H1 (cell line): Measurements from ENCODE around the gene LY86. TPM values are rescaled to one million over a fixed set of nuclear protein-coding genes. Genes with fewer than 3 reads are reported as not detected.

Source experiments
- CTCF ChIA-PET: fragments of 300-600 bp; sonication (Branson Sonifier 250); formaldehyde crosslinking; loops from one replicate; lab custom pipeline; 2021; ENCODE audit not compliant: partially characterized antibody; lab: Charles Lee
- POLR2A ChIA-PET: fragments of 300-600 bp; sonication (Branson Sonifier 250); formaldehyde crosslinking; loops from one replicate; lab custom pipeline; 2021; ENCODE audit warnings: inconsistent platforms; ENCODE audit not compliant: partially characterized antibody; lab: Charles Lee
- DNase-seq, 2 experiments: peaks; one replicate each; pipeline versions ENCODE4 v3.0.0 to v3.0.0-alpha.2; 2010 to 2022; ENCODE audit warnings: low spot score in 2 of 2, low read depth in 1 of 2, mixed read lengths in 1 of 2
- FAIRE-seq: peaks from 2 replicates; lab custom pipeline; 2011; peaks lifted over from hg19 to GRCh38; lab: Jason Lieb, UNC
- H2AFZ ChIP-seq: 2 replicates; pipeline ENCODE4 v1.8.1; 2012; ENCODE audit warnings: low read length, inconsistent platforms
- H2AK5ac ChIP-seq: 2 replicates; pipeline ENCODE4 v1.6.1; 2013; ENCODE audit warnings: low read depth, low read length
- H2BK120ac ChIP-seq: replicated peaks from 2 replicates; pipeline ENCODE3; 2013; ENCODE audit warnings: low read depth, low read length, inconsistent platforms
- H2BK12ac ChIP-seq: 2 replicates; pipeline ENCODE4 v1.6.1; 2013; ENCODE audit warnings: low read depth, low read length
- H2BK15ac ChIP-seq: 2 replicates; pipeline ENCODE4 v1.6.1; 2013; ENCODE audit warnings: low read length
- H2BK20ac ChIP-seq: 2 replicates; pipeline ENCODE4 v1.6.1; 2013; ENCODE audit warnings: low read length
- H2BK5ac ChIP-seq: 2 replicates; pipeline ENCODE4 v1.6.1; 2013; ENCODE audit warnings: low read depth, low read length
- H3K14ac ChIP-seq: 2 replicates; pipeline ENCODE4 v1.6.1; 2013; ENCODE audit warnings: inconsistent platforms; ENCODE audit not compliant: insufficient read length
- H3K18ac ChIP-seq: 2 replicates; pipeline ENCODE4 v1.6.1; 2013; ENCODE audit warnings: low read length; ENCODE audit errors: extremely low read depth
- H3K23ac ChIP-seq: 2 replicates; pipeline ENCODE4 v1.6.1; 2013; ENCODE audit warnings: inconsistent platforms; ENCODE audit not compliant: insufficient read length
- H3K23me2 ChIP-seq: 2 replicates; pipeline ENCODE4 v1.6.1; 2013; ENCODE audit warnings: low read depth, low read length
- H3K27ac ChIP-seq: 2 replicates; pipeline ENCODE4 v1.6.1; 2011; ENCODE audit warnings: low read depth, low read length, inconsistent platforms
- H3K27me3 ChIP-seq, 4 experiments: replicated peaks in 1 of 4; 1 replicate in 1 of 4; 2 replicates in 3 of 4; pipeline versions ENCODE4 v1.6.1 to v1.8.1; 2011 to 2013; ENCODE audit warnings: low read length in 3 of 4, mild to moderate bottlenecking in 3 of 4, inconsistent platforms in 2 of 4, mixed read lengths in 2 of 4, moderate library complexity in 1 of 4; ENCODE audit not compliant: control insufficient read depth in 3 of 4, insufficient read depth in 3 of 4; ENCODE audit errors: extremely low read depth in 1 of 4
- H3K36me3 ChIP-seq, 4 experiments: 2 replicates each; pipeline versions ENCODE4 v1.6.1 to v1.8.1; 2011 to 2013; ENCODE audit warnings: mild to moderate bottlenecking in 4 of 4, low read length in 3 of 4, moderate library complexity in 2 of 4, control low read depth in 1 of 4, inconsistent platforms in 1 of 4; ENCODE audit not compliant: insufficient read depth in 4 of 4, control insufficient read depth in 2 of 4
- H3K4ac ChIP-seq: replicated peaks from 2 replicates; pipeline ENCODE3; 2013; ENCODE audit warnings: low read length, low read depth, mixed read lengths, inconsistent platforms; ENCODE audit not compliant: insufficient read length
- H3K4me1 ChIP-seq, 4 experiments: replicated peaks in 1 of 4; 1 replicate in 1 of 4; 2 replicates in 3 of 4; pipeline versions ENCODE4 v1.6.1 to v1.8.1; 2011 to 2013; ENCODE audit warnings: low read length in 3 of 4, inconsistent platforms in 2 of 4, mixed read lengths in 1 of 4; ENCODE audit not compliant: insufficient read depth in 4 of 4, control insufficient read depth in 3 of 4
- H3K4me2 ChIP-seq, 2 experiments: 2 replicates each; pipeline versions ENCODE4 v1.6.1 to v1.8.1; 2011 to 2013; ENCODE audit warnings: low read depth in 2 of 2, low read length in 2 of 2, control low read depth in 1 of 2, inconsistent platforms in 1 of 2, mild to moderate bottlenecking in 1 of 2; ENCODE audit not compliant: insufficient read depth in 1 of 2
- H3K4me3 ChIP-seq, 4 experiments: fragments of 200-600, 300-600 bp in 1 of 4; sonication (generic), shearing (Covaris generic), sonication (Bioruptor Twin) in 1 of 4; 2 replicates each; pipeline versions ENCODE4 v1.5.1 to v1.8.1; 2011 to 2016; ENCODE audit warnings: low read length in 4 of 4, low read depth in 3 of 4, control low read depth in 2 of 4, inconsistent platforms in 2 of 4, mild to moderate bottlenecking in 2 of 4, mixed read lengths in 1 of 4, moderate library complexity in 1 of 4; ENCODE audit not compliant: insufficient read depth in 2 of 4; ENCODE audit errors: extremely low read depth in 1 of 4
- H3K56ac ChIP-seq: replicated peaks from 2 replicates; pipeline ENCODE3; 2013; ENCODE audit warnings: low read depth, mild to moderate bottlenecking, mixed read lengths, low read length, inconsistent platforms; ENCODE audit not compliant: insufficient read length
- H3K79me1 ChIP-seq: 2 replicates; pipeline ENCODE4 v1.6.1; 2013; ENCODE audit warnings: low read depth, low read length, control low read depth
- H3K79me2 ChIP-seq, 2 experiments: 2 replicates each; pipeline versions ENCODE4 v1.6.1 to v1.8.1; 2012 to 2013; ENCODE audit warnings: low read length in 2 of 2, mild to moderate bottlenecking in 2 of 2, inconsistent platforms in 1 of 2; ENCODE audit not compliant: insufficient read depth in 2 of 2, control insufficient read depth in 1 of 2
- H3K9ac ChIP-seq, 4 experiments: replicated peaks in 1 of 4; 1 replicate in 1 of 4; 2 replicates in 3 of 4; pipeline versions ENCODE4 v1.6.1 to v1.8.1; 2011 to 2013; ENCODE audit warnings: low read depth in 3 of 4, low read length in 3 of 4, control low read depth in 2 of 4, mild to moderate bottlenecking in 2 of 4, moderate library complexity in 2 of 4, inconsistent platforms in 1 of 4; ENCODE audit errors: extremely low read depth in 1 of 4
- H3K9me3 ChIP-seq, 2 experiments: 2 replicates each; pipeline versions ENCODE4 v1.6.1 to v1.8.1; 2012 to 2013; ENCODE audit warnings: mild to moderate bottlenecking in 2 of 2, moderate library complexity in 2 of 2, control low read depth in 1 of 2, inconsistent platforms in 1 of 2, low read depth in 1 of 2, low read length in 1 of 2, mixed read lengths in 1 of 2; ENCODE audit not compliant: insufficient read depth in 2 of 2
- H4K20me1 ChIP-seq, 2 experiments: replicated peaks in 1 of 2; 2 replicates each; pipeline versions ENCODE3 to v1.8.1; 2011 to 2013; ENCODE audit warnings: inconsistent platforms in 2 of 2, low read length in 2 of 2, mild to moderate bottlenecking in 1 of 2; ENCODE audit not compliant: insufficient read depth in 2 of 2, control insufficient read depth in 1 of 2
- H4K5ac ChIP-seq: 2 replicates; pipeline ENCODE4 v1.6.1; 2013; ENCODE audit warnings: low read length, low read depth, mixed read lengths, inconsistent platforms; ENCODE audit not compliant: insufficient read length
- H4K8ac ChIP-seq: 2 replicates; pipeline ENCODE4 v1.8.0; 2013; ENCODE audit warnings: mild to moderate bottlenecking, moderate library complexity, low read length, inconsistent platforms; ENCODE audit not compliant: insufficient read depth; ENCODE audit errors: extremely low read depth
- H4K91ac ChIP-seq: replicated peaks from 2 replicates; pipeline ENCODE3; 2013; ENCODE audit warnings: low read length, mixed read lengths, inconsistent platforms; ENCODE audit not compliant: insufficient read length
- ATF3 ChIP-seq: IDR thresholded peaks from 2 replicates; pipeline ENCODE4 v1.6.1; 2011; ENCODE audit warnings: low read depth, mild to moderate bottlenecking, low read length; ENCODE audit not compliant: insufficient read depth
- CEBPB ChIP-seq: IDR thresholded peaks from 2 replicates; pipeline ENCODE4 v1.6.1; 2012; ENCODE audit warnings: low read depth, low read length
- NRF1 ChIP-seq: IDR thresholded peaks from 2 replicates; pipeline ENCODE4 v1.6.1; 2011; ENCODE audit warnings: mild to moderate bottlenecking, low read depth, low read length, improper control_type of control experiment
- SIN3A ChIP-seq, 2 experiments: IDR thresholded peaks in 1 of 2; conservative IDR thresholded peaks in 1 of 2; 2 replicates each; pipeline ENCODE4 v1.6.1; 2011 to 2012; ENCODE audit warnings: low read length in 2 of 2, improper control_type of control experiment in 1 of 2, low read depth in 1 of 2, mild to moderate bottlenecking in 1 of 2
- SP2 ChIP-seq: IDR thresholded peaks from 2 replicates; pipeline ENCODE4 v1.6.1; 2012; ENCODE audit warnings: mild to moderate bottlenecking, low read length, inconsistent platforms
- WGBS, 2 experiments: shearing (Covaris generic) in 1 of 2; methylation state at CpG; one replicate each; pipeline versions ENCODE4 v1.1.6 to v1.1.7; 2013 to 2015; ENCODE audit warnings: low lambda C conversion rate in 2 of 2, mixed read lengths in 2 of 2, inconsistent platforms in 1 of 2, low coverage in 1 of 2, missing lambda C conversion rate in 1 of 2; ENCODE audit not compliant: insufficient replicate concordance in 2 of 2, insufficient coverage in 1 of 2, insufficient read length in 1 of 2; ENCODE audit errors: extremely low coverage in 1 of 2, missing lambda C conversion rate in 1 of 2; 5-methylcytosine and 5-hydroxymethylcytosine counted together
- polyA plus RNA-seq, 7 experiments: library from polyadenylated mRNA; depleted of rRNA in 3 of 7; stranded (reverse) in 5 of 7; unstranded in 2 of 7; fragments of >200 nt in 5 of 7; fragments of 200-250 nt in 2 of 7; gene quantifications; 1 replicate in 5 of 7; 2 replicates in 1 of 7; 4 replicates in 1 of 7; pipeline versions ENCODE4 v1.2.1 to v1.2.3, GENCODE V29; 2011 to 2013; ENCODE audit warnings: missing spikeins in 2 of 7, mixed read lengths in 2 of 7
- total RNA-seq: library from RNA; stranded (reverse); fragmentation: NEBNext Ultra II Directional; extraction: Animal tissue kit (Norgen Biotek cat#: 25700); gene quantifications from 2 replicates; pipeline ENCODE4 v1.2.1, GENCODE V29; 2021

The LY86 gene
- total and polyA plus RNA-seq, 2 of the 8 experiments (the other 6 are each of a cell fraction or from before 2014, with no cell fraction given), result not detected

GRCh38 chr6:6539036-6539435 lies 49.5 kb upstream of the LY86 start:
- H4K91ac ChIP-seq, result no peak overlapping the region
- H3K14ac ChIP-seq, result no peak overlapping the region
- no peak overlapping the region for H2BK15ac ChIP-seq
- no peaks in the 10 kb centered on the region for H4K20me1 ChIP-seq
- peaks cover 0 to 1% (median 0%) of the 10 kb centered on the region in 4 experiments; a peak in 1 of 7 replicates for H3K27me3 ChIP-seq
- 92% methylated on average over 4 of the region's 4 CpGs; no CpG with 5 or more reads in 1 of the 2 experiments for WGBS, 2 experiments
- H2BK12ac ChIP-seq, result no peak overlapping the region
- H3K79me2 ChIP-seq, result no peaks in the 10 kb centered on the region
- H3K36me3 ChIP-seq, result no peaks in the 10 kb centered on the region
- TF ChIP-seq NRF1 (no peak), ATF3 (no peak), SIN3A (conservative IDR thresholded peaks at IDR 0.05 in 1 of 2, IDR thresholded peaks at IDR 0.05 in 1 of 2; ENCODE audit: low read depth in 1 of 2, low read length in 2 of 2) (no peak), SP2 (no peak), CEBPB (no peak)
- H2BK20ac ChIP-seq, result no peak overlapping the region
- no peak overlapping the region for H3K4me3 ChIP-seq
- H3K4me2 ChIP-seq, result no peak overlapping the region
- H3K9me3 ChIP-seq, result no peaks in the 10 kb centered on the region
- H2BK120ac ChIP-seq, result no peak overlapping the region
- no peak overlapping the region for H3K27ac ChIP-seq
- no peak overlapping the region for H3K56ac ChIP-seq
- no peak overlapping the region for H3K9ac ChIP-seq
- no peak for DNase-seq
- no peak overlapping the region for H3K23ac ChIP-seq
- no peak overlapping the region for H4K5ac ChIP-seq
- H2BK5ac ChIP-seq, result no peak overlapping the region
- ChIA-PET CTCF (interaction anchor here (0.8 to 1.8 kb wide), 4 partner anchors 18 to 522 kb away, joined by 3 to 4 read pairs (median 3); no protein-coding TSS in a partner anchor), POLR2A (no interaction called here)
- no peak overlapping the region for H2AK5ac ChIP-seq
- no peaks in the 10 kb centered on the region for H3K23me2 ChIP-seq
- no peak overlapping the region for H3K18ac ChIP-seq
- no peak overlapping the region for H2AFZ ChIP-seq
- H3K4ac ChIP-seq, result no peak overlapping the region
- H4K8ac ChIP-seq, result no peak overlapping the region
- H3K79me1 ChIP-seq, result no peaks in the 10 kb centered on the region
- FAIRE-seq, result no peak
- no peaks in the 10 kb centered on the region; a peak in 1 of 7 replicates for H3K4me1 ChIP-seq
